ENCODE measurements around the gene SLC46A3. TPM values are rescaled to one million over a fixed set of nuclear protein-coding genes. Genes with fewer than 3 reads are reported as not detected.

SLC46A3 gene
- total RNA-seq, 1 experiment from 2014 or later: 0.84 TPM

- peak overlapping the region; percentile 78 for H2AFZ ChIP-seq (ENCODE audit: low read length)
- ATAC-seq (no peak), DNase-seq (no peak)
- no peaks in the 10 kb centered on the region for H3K27me3 ChIP-seq (ENCODE audit: low read length)
- H3K9me2 ChIP-seq (replicated peaks; ENCODE audit: low read length): no peaks in the 10 kb centered on the region
- peaks cover 32% of the 10 kb centered on the region for H3K4me1 ChIP-seq (ENCODE audit: insufficient read depth, low read length)
- no peaks in the 10 kb centered on the region for H3K79me2 ChIP-seq (ENCODE audit: low read length)
- intact Hi-C loops (cut with micrococcal nuclease): loop anchor here (5.0 kb wide), 2 partner anchors 33 to 42 kb away; no protein-coding TSS in a partner anchor
- H3K4me2 ChIP-seq (ENCODE audit: low read length): peak overlapping the region; percentile 87
- POLR2A ChIA-PET (ENCODE audit: unreplicated experiment): no interaction called here
- no TSS peak for BruUV-seq (replicated peaks)
- H3K4me3 ChIP-seq (ENCODE audit: low read length): peak overlapping the region; percentile 71; the same call in 1 of the 2 replicates
- H3K9ac ChIP-seq (ENCODE audit: low read length): no peak overlapping the region
- no peak for TF ChIP-seq EZH2 (IDR thresholded peaks at IDR 0.05; ENCODE audit: low read length, unreplicated experiment)
- no peak for TF ChIP-seq CTCF (conservative IDR thresholded peaks at IDR 0.05; ENCODE audit: low read depth, low read length)
- TF ChIP-seq EZH2phosphoT487 (IDR thresholded peaks at IDR 0.05; ENCODE audit: borderline replicate concordance, low read length): no peak
- CTCF ChIA-PET: interaction anchor here (1.1 kb wide), 1 partner anchor 61 kb away, joined by 4 read pairs; the partner anchor contains the start of gene POMP
- H3K9me3 ChIP-seq (ENCODE audit: low read length): no peaks in the 10 kb centered on the region
- H4K20me1 ChIP-seq (ENCODE audit: low read length): no peaks in the 10 kb centered on the region
- no peaks in the 10 kb centered on the region for H3F3A ChIP-seq (ENCODE audit: low read length, unreplicated experiment)
- no peaks in the 10 kb centered on the region for H3K36me3 ChIP-seq (ENCODE audit: low read depth, low read length)
- H3K27ac ChIP-seq (ENCODE audit: low read length): no peak overlapping the region
Measured at GRCh38 chr13:28719227-28720055, 671 bp upstream of the SLC46A3 start.

GRCh38 chr13:28718196-28718542 is 601 bp downstream of the SLC46A3 start:
- Histone ChIP-seq H3K9ac (ENCODE audit: low read length) (peak overlapping the region; percentile 76), H3K27me3 (ENCODE audit: low read length) (no peaks in the 10 kb centered on the region), H3K79me2 (ENCODE audit: low read length) (no peaks in the 10 kb centered on the region), H3K27ac (ENCODE audit: low read length) (peak overlapping the region; percentile 46), H3K36me3 (ENCODE audit: low read depth, low read length) (no peaks in the 10 kb centered on the region), H3K4me3 (ENCODE audit: low read length) (peak overlapping the region; percentile 71), H3K9me2 (replicated peaks; ENCODE audit: low read length) (no peaks in the 10 kb centered on the region), H3K9me3 (ENCODE audit: low read length) (no peaks in the 10 kb centered on the region), H3K4me2 (ENCODE audit: low read length) (peak overlapping the region; percentile 87), H2AFZ (ENCODE audit: low read length) (peak overlapping the region; percentile 92), H3F3A (ENCODE audit: low read length, unreplicated experiment) (no peaks in the 10 kb centered on the region), H3K4me1 (ENCODE audit: insufficient read depth, low read length) (peaks cover 32% of the 10 kb centered on the region), H4K20me1 (ENCODE audit: low read length) (no peaks in the 10 kb centered on the region)
- DNase-seq (no peak), ATAC-seq (no peak)
- TF ChIP-seq EZH2 (IDR thresholded peaks at IDR 0.05; ENCODE audit: low read length, unreplicated experiment) (no peak), EZH2phosphoT487 (IDR thresholded peaks at IDR 0.05; ENCODE audit: borderline replicate concordance, low read length) (no peak), CTCF (conservative IDR thresholded peaks at IDR 0.05; ENCODE audit: low read depth, low read length) (no peak)
- intact Hi-C loops (cut with micrococcal nuclease): loop anchor here (1.0 to 5.0 kb wide), 3 partner anchors 34 to 78 kb away; no protein-coding TSS in a partner anchor
- BruUV-seq (replicated peaks): TSS peak; percentile 54
- CTCF ChIA-PET: interaction anchor here (0.7 to 1.1 kb wide), 3 partner anchors 58 to 78 kb away, joined by 3 to 4 read pairs (median 3); partner anchors contain the start of gene POMP
- POLR2A ChIA-PET (ENCODE audit: unreplicated experiment): no interaction called here

GRCh38 chr13:28717170-28717569 is 1.6 kb downstream of the SLC46A3 start:
- H3K4me2 ChIP-seq (ENCODE audit: low read length): peak overlapping the region; percentile 38
- H3K4me3 ChIP-seq (ENCODE audit: low read length): no peak overlapping the region
- DNase-seq: no peak

More at GRCh38 chr13:28717170-28717569, 1.6 kb downstream of the SLC46A3 start:
- no peaks in the 10 kb centered on the region for H3K9me2 ChIP-seq (replicated peaks; ENCODE audit: low read length)
- no peak for TF ChIP-seq CTCF (conservative IDR thresholded peaks at IDR 0.05; ENCODE audit: low read depth, low read length)
- peaks cover 32% of the 10 kb centered on the region for H3K4me1 ChIP-seq (ENCODE audit: insufficient read depth, low read length)
- H3K9ac ChIP-seq (ENCODE audit: low read length): peak overlapping the region; percentile 76
- H3K27me3 ChIP-seq (ENCODE audit: low read length): no peaks in the 10 kb centered on the region
- no peaks in the 10 kb centered on the region for H3K9me3 ChIP-seq (ENCODE audit: low read length)
- H3K27ac ChIP-seq (ENCODE audit: low read length): peak overlapping the region; percentile 85
- H4K20me1 ChIP-seq (ENCODE audit: low read length): no peaks in the 10 kb centered on the region
- CTCF ChIA-PET: no interaction called here
- H3F3A ChIP-seq (ENCODE audit: low read length, unreplicated experiment): no peaks in the 10 kb centered on the region
- no peaks in the 10 kb centered on the region for H3K36me3 ChIP-seq (ENCODE audit: low read depth, low read length)
- H3K79me2 ChIP-seq (ENCODE audit: low read length): no peaks in the 10 kb centered on the region
- POLR2A ChIA-PET (ENCODE audit: unreplicated experiment): no interaction called here
- intact Hi-C loops (cut with micrococcal nuclease): loop anchor here (5.0 kb wide), 2 partner anchors 35 to 40 kb away; no protein-coding TSS in a partner anchor
- no peak for ATAC-seq
- H2AFZ ChIP-seq (ENCODE audit: low read length): no peak overlapping the region
- BruUV-seq (replicated peaks): no TSS peak

Data from PC-3 (cell line).